H9 (cell line): ENCODE data around the gene RPS13. TPM values are rescaled to one million over a fixed set of nuclear protein-coding genes. Genes with fewer than 3 reads are reported as not detected.

ENCODE experiments used
- DNase-seq: peaks from one replicate; pipeline ENCODE4 v3.0.0-alpha.2; 2017
- H2AFZ ChIP-seq: one replicate; pipeline ENCODE4 v1.6.1; 2013; ENCODE audit warnings: mild to moderate bottlenecking, low read length, control low read depth, moderate library complexity
- H2AK5ac ChIP-seq: 2 replicates; pipeline ENCODE4 v1.6.1; 2013; ENCODE audit warnings: low read length, control low read depth, mixed read lengths; ENCODE audit not compliant: insufficient read length
- H2BK120ac ChIP-seq: one replicate; pipeline ENCODE4 v1.6.1; 2013; ENCODE audit warnings: low read depth, mild to moderate bottlenecking, low read length, control low read depth, inconsistent platforms; ENCODE audit not compliant: poor library complexity, severe bottlenecking
- H2BK12ac ChIP-seq: 2 replicates; pipeline ENCODE4 v1.6.1; 2013; ENCODE audit warnings: low read length, control low read depth, mixed read lengths, low read depth; ENCODE audit not compliant: insufficient read length
- H2BK15ac ChIP-seq: 2 replicates; pipeline ENCODE4 v1.6.1; 2013; ENCODE audit warnings: low read depth, low read length, control low read depth
- H2BK20ac ChIP-seq: one replicate; pipeline ENCODE4 v1.6.1; 2013; ENCODE audit warnings: low read depth, mild to moderate bottlenecking, low read length, control low read depth, inconsistent platforms; ENCODE audit not compliant: poor library complexity, severe bottlenecking
- H2BK5ac ChIP-seq: 2 replicates; pipeline ENCODE4 v1.6.1; 2013; ENCODE audit warnings: low read length, control low read depth, mixed read lengths; ENCODE audit not compliant: insufficient read length
- H3K14ac ChIP-seq: 2 replicates; pipeline ENCODE4 v1.6.1; 2013; ENCODE audit warnings: low read length, control low read depth; ENCODE audit not compliant: insufficient read depth
- H3K18ac ChIP-seq: 2 replicates; pipeline ENCODE4 v1.6.1; 2013; ENCODE audit warnings: low read depth, mild to moderate bottlenecking, mixed read lengths, low read length, control low read depth; ENCODE audit not compliant: insufficient read length
- H3K23ac ChIP-seq: 2 replicates; pipeline ENCODE4 v1.6.1; 2013; ENCODE audit warnings: low read length, control low read depth, mixed read lengths, low read depth; ENCODE audit not compliant: insufficient read length
- H3K23me2 ChIP-seq: 2 replicates; pipeline ENCODE4 v1.6.1; 2013; ENCODE audit warnings: low read depth, mild to moderate bottlenecking, mixed read lengths, low read length, control low read depth; ENCODE audit not compliant: insufficient read length, poor library complexity, severe bottlenecking
- H3K27ac ChIP-seq: 2 replicates; pipeline ENCODE4 v1.5.1; 2013; ENCODE audit warnings: low read length, control low read depth, mixed read lengths, low read depth; ENCODE audit not compliant: insufficient read length
- H3K27me3 ChIP-seq: 2 replicates; pipeline ENCODE4 v1.6.1; 2013; ENCODE audit warnings: low read length, control low read depth, inconsistent platforms; ENCODE audit not compliant: insufficient read depth
- H3K4ac ChIP-seq: 2 replicates; pipeline ENCODE4 v1.6.1; 2013; ENCODE audit warnings: low read depth, mild to moderate bottlenecking, control low read depth, inconsistent platforms, low read length, moderate library complexity
- H3K4me1 ChIP-seq: 2 replicates; pipeline ENCODE4 v1.6.1; 2013; ENCODE audit warnings: low read length, control low read depth, inconsistent platforms; ENCODE audit not compliant: insufficient read depth
- H3K4me2 ChIP-seq: 2 replicates; pipeline ENCODE4 v1.6.1; 2013; ENCODE audit warnings: low read length, control low read depth, mixed read lengths; ENCODE audit not compliant: insufficient read length, insufficient read depth
- H3K56ac ChIP-seq: 2 replicates; pipeline ENCODE4 v1.6.1; 2013; ENCODE audit warnings: low read depth, mild to moderate bottlenecking, mixed read lengths, low read length, control low read depth; ENCODE audit not compliant: insufficient read length
- H3K79me1 ChIP-seq: 2 replicates; pipeline ENCODE4 v1.6.1; 2013; ENCODE audit warnings: low read depth, mild to moderate bottlenecking, moderate library complexity, low read length, control low read depth, inconsistent platforms; ENCODE audit not compliant: insufficient read depth, poor library complexity, severe bottlenecking
- H3K79me2 ChIP-seq: 2 replicates; pipeline ENCODE4 v1.6.1; 2013; ENCODE audit warnings: low read length, control low read depth, inconsistent platforms; ENCODE audit not compliant: insufficient read depth
- H3K9ac ChIP-seq: 2 replicates; pipeline ENCODE4 v1.6.1; 2013; ENCODE audit warnings: low read length, control low read depth, mixed read lengths; ENCODE audit not compliant: insufficient read length; ENCODE audit errors: extremely low read depth
- H3K9me3 ChIP-seq: one replicate; pipeline ENCODE4 v1.6.1; 2013; ENCODE audit warnings: low read depth, low read length, inconsistent platforms; ENCODE audit not compliant: control insufficient read depth
- H3T11ph ChIP-seq: one replicate; pipeline ENCODE4 v1.6.1; 2013; ENCODE audit warnings: mild to moderate bottlenecking, low read length, control low read depth, inconsistent platforms
- H4K20me1 ChIP-seq: one replicate; pipeline ENCODE4 v1.6.1; 2013; ENCODE audit not compliant: control insufficient read depth, insufficient read length, insufficient read depth
- H4K5ac ChIP-seq: 2 replicates; pipeline ENCODE4 v1.6.1; 2013; ENCODE audit warnings: low read depth, mild to moderate bottlenecking, mixed read lengths, low read length, control low read depth; ENCODE audit not compliant: insufficient read length
- H4K8ac ChIP-seq: replicated peaks from 2 replicates; pipeline ENCODE4 v1.6.1; 2013; ENCODE audit warnings: low read length, control low read depth, mixed read lengths, low read depth; ENCODE audit not compliant: insufficient read length
- H4K91ac ChIP-seq: 2 replicates; pipeline ENCODE4 v1.6.1; 2013; ENCODE audit warnings: low read depth, mild to moderate bottlenecking, moderate library complexity, mixed read lengths, low read length, control low read depth; ENCODE audit not compliant: insufficient read length
- H3K27ac Mint-ChIP-seq, 3 experiments: 2 replicates in 2 of 3; 3 replicates in 1 of 3; pipeline ENCODE4 v1.8.0; 2020 to 2021; ENCODE audit warnings: mixed read lengths in 3 of 3, mild to moderate bottlenecking in 1 of 3, moderate library complexity in 1 of 3
- H3K27me3 Mint-ChIP-seq: 2 replicates; pipeline ENCODE4 v1.8.0; 2021; ENCODE audit warnings: low read depth, mild to moderate bottlenecking, moderate library complexity, mixed read lengths
- H3K36me3 Mint-ChIP-seq, 3 experiments: 2 replicates in 2 of 3; 3 replicates in 1 of 3; pipeline ENCODE4 v1.8.0; 2020 to 2021; ENCODE audit warnings: low read depth in 3 of 3, mixed read lengths in 3 of 3; ENCODE audit not compliant: insufficient read depth in 1 of 3
- H3K4me1 Mint-ChIP-seq, 2 experiments: 2 replicates each; pipeline ENCODE4 v1.8.0; 2020; ENCODE audit warnings: mixed read lengths in 2 of 2
- H3K4me3 Mint-ChIP-seq, 2 experiments: 2 replicates in 1 of 2; 3 replicates in 1 of 2; pipeline ENCODE4 v1.8.0; 2020 to 2021; ENCODE audit warnings: mild to moderate bottlenecking in 2 of 2, mixed read lengths in 2 of 2, moderate library complexity in 1 of 2
- H3K9me3 Mint-ChIP-seq, 2 experiments: 2 replicates in 1 of 2; 3 replicates in 1 of 2; pipeline ENCODE4 v1.8.0; 2020; ENCODE audit warnings: mild to moderate bottlenecking in 2 of 2, mixed read lengths in 2 of 2, moderate library complexity in 1 of 2
- WGBS: extraction: QIAGEN DNeasy Blood & Tissue Kit; methylation state at CpG from one replicate; pipeline ENCODE4 v1.1.7; 2013; ENCODE audit warnings: missing lambda C conversion rate, low lambda C conversion rate, mixed read lengths; ENCODE audit not compliant: insufficient read length; ENCODE audit errors: extremely low coverage; 5-methylcytosine and 5-hydroxymethylcytosine counted together
- total RNA-seq: library from RNA; stranded (reverse); gene quantifications from 2 replicates; pipeline ENCODE4 v1.2.1, GENCODE V29; 2021
- TF ChIP-seq, protein P1 (sequence below): fragments of 200-600 bp; sonication (generic); conservative IDR thresholded peaks from 3 replicates; pipeline ENCODE4 v1.8.0; 2021; ENCODE audit warnings: antibody characterized with exemption, mild to moderate bottlenecking

Gene RPS13
- total RNA-seq, 1 experiment from 2014 or later, result 1,469 TPM

DNA sequence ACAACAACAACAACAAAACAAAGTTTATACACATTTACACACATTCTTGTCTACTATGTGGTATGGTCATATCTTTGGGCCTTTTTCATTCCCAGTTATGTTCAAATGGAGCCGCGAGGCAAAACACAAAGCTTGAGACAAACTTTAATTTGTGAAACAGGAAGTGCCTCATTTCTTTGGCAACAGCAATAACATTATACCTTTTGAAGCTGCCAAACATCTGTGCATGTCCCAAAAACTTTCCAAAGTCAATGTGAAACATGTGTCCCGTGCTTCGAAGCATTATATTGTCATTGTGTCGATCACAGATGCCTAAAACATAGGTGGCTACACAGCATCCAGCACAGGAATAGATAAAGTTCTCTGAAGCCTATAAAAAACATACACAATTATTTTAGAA, 25.0 kb upstream of the RPS13 start:
- Histone ChIP-seq H2BK15ac (no peak overlapping the region), H3K4me1 (no peaks in the 10 kb centered on the region), H2AFZ (no peak overlapping the region), H3K56ac (no peak overlapping the region), H4K20me1 (no peaks in the 10 kb centered on the region), H3K4ac (no peak overlapping the region), H3K27ac (no peak overlapping the region), H2AK5ac (no peak overlapping the region), H3K14ac (no peak overlapping the region), H3K9me3 (no peaks in the 10 kb centered on the region), H3K79me2 (no peaks in the 10 kb centered on the region), H4K8ac (no peak overlapping the region), H3K23me2 (no peaks in the 10 kb centered on the region), H3K79me1 (no peaks in the 10 kb centered on the region), H2BK12ac (no peak overlapping the region), H3K27me3 (no peaks in the 10 kb centered on the region), H3K4me2 (no peak overlapping the region), H3K18ac (no peak overlapping the region), H3K23ac (no peak overlapping the region), H2BK20ac (no peak overlapping the region), H2BK5ac (no peak overlapping the region), H3T11ph (no peak overlapping the region), H4K91ac (no peak overlapping the region), H2BK120ac (no peak overlapping the region), H4K5ac (no peak overlapping the region), H3K9ac (no peak overlapping the region)
- DNase-seq, result no peak
- no peak overlapping the region for H3K4me3 Mint-ChIP-seq
- H3K9me3 Mint-ChIP-seq, result no peaks in the 10 kb centered on the region
- H3K36me3 Mint-ChIP-seq, result peaks cover 41 to 75% (median 74%) of the 10 kb centered on the region in 3 experiments
- no peaks in the 10 kb centered on the region for H3K27me3 Mint-ChIP-seq
- no CpG with 5 or more reads among the region's 5 CpGs for WGBS
- H3K27ac Mint-ChIP-seq, result no peak overlapping the region
- TF ChIP-seq, protein P1, sequence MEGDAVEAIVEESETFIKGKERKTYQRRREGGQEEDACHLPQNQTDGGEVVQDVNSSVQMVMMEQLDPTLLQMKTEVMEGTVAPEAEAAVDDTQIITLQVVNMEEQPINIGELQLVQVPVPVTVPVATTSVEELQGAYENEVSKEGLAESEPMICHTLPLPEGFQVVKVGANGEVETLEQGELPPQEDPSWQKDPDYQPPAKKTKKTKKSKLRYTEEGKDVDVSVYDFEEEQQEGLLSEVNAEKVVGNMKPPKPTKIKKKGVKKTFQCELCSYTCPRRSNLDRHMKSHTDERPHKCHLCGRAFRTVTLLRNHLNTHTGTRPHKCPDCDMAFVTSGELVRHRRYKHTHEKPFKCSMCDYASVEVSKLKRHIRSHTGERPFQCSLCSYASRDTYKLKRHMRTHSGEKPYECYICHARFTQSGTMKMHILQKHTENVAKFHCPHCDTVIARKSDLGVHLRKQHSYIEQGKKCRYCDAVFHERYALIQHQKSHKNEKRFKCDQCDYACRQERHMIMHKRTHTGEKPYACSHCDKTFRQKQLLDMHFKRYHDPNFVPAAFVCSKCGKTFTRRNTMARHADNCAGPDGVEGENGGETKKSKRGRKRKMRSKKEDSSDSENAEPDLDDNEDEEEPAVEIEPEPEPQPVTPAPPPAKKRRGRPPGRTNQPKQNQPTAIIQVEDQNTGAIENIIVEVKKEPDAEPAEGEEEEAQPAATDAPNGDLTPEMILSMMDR, result no peak
- H3K4me1 Mint-ChIP-seq, result no peaks in the 10 kb centered on the region
